CD14-positive monocyte (primary cell): ENCODE results near the gene FAM221B. TPM values are rescaled to one million over a fixed set of nuclear protein-coding genes. Genes with fewer than 3 reads are reported as not detected.

Experiments used
- DNase-seq, 3 donors: peaks; one replicate each; pipeline ENCODE4 v3.0.0-alpha.2; 2011 to 2022
- H2AFZ ChIP-seq: 2 replicates; pipeline ENCODE4 v1.6.0; 2012; ENCODE audit warnings: mild to moderate bottlenecking, low read depth, low read length, inconsistent platforms; ENCODE audit not compliant: insufficient read depth, poor library complexity, severe bottlenecking
- H3K27ac ChIP-seq, 2 donors: 1 replicate in 1 of 2; 2 replicates in 1 of 2; pipeline ENCODE4 v1.5.1; 2012 to 2013; ENCODE audit warnings: low read length in 2 of 2, control low read depth in 1 of 2, inconsistent platforms in 1 of 2, low read depth in 1 of 2, mild to moderate bottlenecking in 1 of 2
- H3K27me3 ChIP-seq, 2 donors: one replicate each; pipeline versions ENCODE4 v1.6.0 to v1.6.1; 2011 to 2013; ENCODE audit warnings: low read length in 2 of 2; ENCODE audit not compliant: control insufficient read depth in 2 of 2, insufficient read depth in 2 of 2
- H3K36me3 ChIP-seq, 2 donors: replicated peaks in 1 of 2; 1 replicate in 1 of 2; 2 replicates in 1 of 2; pipeline versions ENCODE4 v1.5.1 to v1.6.1; 2012 to 2013; ENCODE audit warnings: low read length in 2 of 2, control low read depth in 1 of 2, inconsistent platforms in 1 of 2, mild to moderate bottlenecking in 1 of 2; ENCODE audit not compliant: insufficient read depth in 2 of 2, control insufficient read depth in 1 of 2
- H3K4me1 ChIP-seq, 2 donors: 1 replicate in 1 of 2; 2 replicates in 1 of 2; pipeline versions ENCODE4 v1.5.1 to v1.6.1; 2012 to 2013; ENCODE audit warnings: low read length in 2 of 2, control low read depth in 1 of 2, inconsistent platforms in 1 of 2, mild to moderate bottlenecking in 1 of 2, moderate library complexity in 1 of 2; ENCODE audit not compliant: insufficient read depth in 2 of 2, control insufficient read depth in 1 of 2
- H3K4me2 ChIP-seq: replicated peaks from 2 replicates; pipeline ENCODE3; 2012; ENCODE audit warnings: low read length, moderate library complexity, mild to moderate bottlenecking; ENCODE audit not compliant: poor library complexity, severe bottlenecking; ENCODE audit errors: extremely low read depth
- H3K4me3 ChIP-seq, 3 experiments: fragments of 200-600 bp in 1 of 3; sonication (generic) in 1 of 3; replicated peaks in 1 of 3; 1 replicate in 2 of 3; 2 replicates in 1 of 3; pipeline ENCODE4 v1.5.1; 2011 to 2013; ENCODE audit warnings: low read length in 3 of 3, mild to moderate bottlenecking in 3 of 3, control low read depth in 2 of 3, low read depth in 2 of 3, inconsistent platforms in 1 of 3, moderate library complexity in 1 of 3
- H3K79me2 ChIP-seq: 2 replicates; pipeline ENCODE4 v1.6.0; 2012; ENCODE audit warnings: mild to moderate bottlenecking, control low read depth, inconsistent platforms, low read length, moderate library complexity; ENCODE audit not compliant: insufficient read depth
- H3K9ac ChIP-seq: 2 replicates; pipeline ENCODE4 v1.6.0; 2017; ENCODE audit warnings: low read length, mild to moderate bottlenecking; ENCODE audit not compliant: insufficient read depth, poor library complexity, severe bottlenecking
- H3K9me3 ChIP-seq, 2 donors: replicated peaks in 1 of 2; 1 replicate in 1 of 2; 2 replicates in 1 of 2; pipeline versions ENCODE4 v1.5.1 to v1.6.1; 2012 to 2013; ENCODE audit warnings: low read length in 2 of 2, control low read depth in 1 of 2; ENCODE audit not compliant: control insufficient read depth in 1 of 2, insufficient read depth in 1 of 2
- H4K20me1 ChIP-seq: 2 replicates; pipeline ENCODE4 v1.6.0; 2012; ENCODE audit warnings: mild to moderate bottlenecking, low read length, control low read depth, moderate library complexity; ENCODE audit not compliant: insufficient read depth
- H3K27ac Mint-ChIP-seq, 7 donors: one replicate each; pipeline ENCODE4 v1.8.0; 2020; ENCODE audit warnings: mild to moderate bottlenecking in 7 of 7, mixed read lengths in 7 of 7, moderate library complexity in 6 of 7, inconsistent platforms in 2 of 7
- H3K27me3 Mint-ChIP-seq, 3 donors: one replicate each; pipeline ENCODE4 v1.8.0; 2021 to 2022; ENCODE audit warnings: low read depth in 3 of 3, mild to moderate bottlenecking in 3 of 3, mixed read lengths in 3 of 3, moderate library complexity in 3 of 3, inconsistent platforms in 1 of 3
- H3K36me3 Mint-ChIP-seq, 2 donors: one replicate each; pipeline ENCODE4 v1.8.0; 2020; ENCODE audit warnings: mixed read lengths in 2 of 2, inconsistent platforms in 1 of 2, mild to moderate bottlenecking in 1 of 2
- H3K4me1 Mint-ChIP-seq: one replicate; pipeline ENCODE4 v1.8.0; 2020; ENCODE audit warnings: mild to moderate bottlenecking, mixed read lengths
- H3K4me3 Mint-ChIP-seq, 2 donors: one replicate each; pipeline ENCODE4 v1.8.0; 2020; ENCODE audit warnings: mild to moderate bottlenecking in 2 of 2, mixed read lengths in 2 of 2, moderate library complexity in 1 of 2
- H3K9me3 Mint-ChIP-seq, 7 donors: one replicate each; pipeline ENCODE4 v1.8.0; 2020 to 2022; ENCODE audit warnings: mixed read lengths in 7 of 7, mild to moderate bottlenecking in 6 of 7, moderate library complexity in 6 of 7, inconsistent platforms in 2 of 7
- WGBS: methylation state at CpG from one replicate; pipeline ENCODE4 v1.1.5; 2013; ENCODE audit warnings: missing lambda C conversion rate; ENCODE audit not compliant: insufficient coverage; 5-methylcytosine and 5-hydroxymethylcytosine counted together
- intact Hi-C, 2 donors: fragments of 100-400 bp; cut with micrococcal nuclease; formaldehyde crosslinking; loops; one replicate each; pipeline versions ENCODE4 v1.15.0 to v1.15.1; 2023
- polyA plus RNA-seq, 3 donors: library from polyadenylated mRNA; depleted of rRNA in 1 of 3; unstranded in 2 of 3; stranded (reverse) in 1 of 3; fragments of 300-500 nt in 2 of 3; fragments of >200 nt in 1 of 3; fragmentation: Illumina TruSeq in 2 of 3; gene quantifications; 1 replicate in 2 of 3; 2 replicates in 1 of 3; pipeline ENCODE4 v1.2.3, GENCODE V29; 2012 to 2021
- TF ChIP-seq, protein P1 (sequence below): fragments of 200-600 bp; IDR thresholded peaks from one replicate; pipeline ENCODE4 v1.8.0; 2022; ENCODE audit warnings: antibody characterized with exemption, mild to moderate bottlenecking

Gene FAM221B
- polyA plus RNA-seq, 3 donors, result 0.05 to 0.63 TPM; not detected in 1

DNA sequence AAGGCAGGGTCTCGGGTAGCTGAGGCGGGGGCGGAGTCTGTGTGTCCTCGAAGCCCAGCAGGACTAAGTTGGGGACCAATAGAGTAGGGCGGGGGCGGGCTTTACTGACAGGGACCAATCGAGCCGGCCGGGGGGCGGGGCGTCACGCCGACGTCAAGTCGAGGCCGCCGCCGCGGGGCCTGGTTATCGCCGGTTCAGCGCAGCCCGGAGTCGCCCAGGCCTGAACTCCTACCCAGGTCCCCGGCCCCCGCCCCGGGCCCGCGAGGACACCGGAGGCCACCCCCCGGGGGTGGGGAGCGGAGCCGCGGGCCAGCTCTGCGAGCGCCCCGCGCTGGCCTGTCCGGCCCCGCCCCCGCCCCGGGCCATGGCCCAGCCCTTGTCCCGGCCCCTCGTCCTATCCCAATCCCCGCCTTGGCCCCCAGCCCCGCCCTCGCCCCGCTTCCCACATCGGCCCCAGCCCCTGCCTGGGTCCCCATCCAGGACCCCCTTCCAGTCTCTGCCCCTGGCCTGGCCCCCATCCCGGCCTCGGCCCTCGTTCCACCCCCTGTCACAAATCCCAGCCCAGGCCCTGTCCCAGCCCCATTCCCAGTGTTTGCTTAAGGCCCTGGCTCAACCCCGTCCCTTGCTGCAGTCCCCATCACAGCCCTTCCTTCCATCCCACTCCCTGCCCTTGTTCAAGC, 692 bp upstream of the FAM221B start, which contains the start of gene TMEM8B:
TSS of gene TMEM8B (plus strand) at position 145 of the 680 bp plus-strand sequence. CDS start at position 365, 220 bp downstream.
- peak; percentile 80 to 92 (median 85) for DNase-seq
- Histone ChIP-seq H3K9ac (peak within 1 kb of the TSS; percentile 75), H3K79me2 (peaks cover 4% of the 10 kb centered on the region), H3K4me1 (peaks cover 53 to 64% of the 10 kb centered on the region in 2 donors), H3K27me3 (no peaks in the 10 kb centered on the region), H3K4me2 (peak within 1 kb of the TSS; percentile 99), H3K4me3 (peak within 1 kb of the TSS; percentile 67 to 94 (median 78)), H3K27ac (peak within 1 kb of the TSS; percentile 10 to 73), H4K20me1 (no peaks in the 10 kb centered on the region), H2AFZ (peak within 1 kb of the TSS; percentile 98), H3K9me3 (no peaks in the 10 kb centered on the region), H3K36me3 (no peaks in the 10 kb centered on the region)
- Mint-ChIP-seq H3K36me3 (no peaks in the 10 kb centered on the region), H3K4me3 (peak within 1 kb of the TSS; percentile 94 to 99), H3K27ac (peak within 1 kb of the TSS; percentile 81 to 99 (median 92)), H3K27me3 (peaks cover 14 to 18% (median 17%) of the 10 kb centered on the region in 3 donors), H3K9me3 (no peaks in the 10 kb centered on the region), H3K4me1 (peaks cover 65% of the 10 kb centered on the region)
- under 1% methylated on average over 51 of the region's 53 CpGs for WGBS
- intact Hi-C loops, result loop anchor here (2.0 to 5.0 kb wide), 4 partner anchors 16 to 97 kb away; partner anchors contain the start of genes CREB3 (in 1 of the 2), OR13J1 (in 1 of the 2) and TLN1 (in 1 of the 2)
- TF ChIP-seq, protein P1, sequence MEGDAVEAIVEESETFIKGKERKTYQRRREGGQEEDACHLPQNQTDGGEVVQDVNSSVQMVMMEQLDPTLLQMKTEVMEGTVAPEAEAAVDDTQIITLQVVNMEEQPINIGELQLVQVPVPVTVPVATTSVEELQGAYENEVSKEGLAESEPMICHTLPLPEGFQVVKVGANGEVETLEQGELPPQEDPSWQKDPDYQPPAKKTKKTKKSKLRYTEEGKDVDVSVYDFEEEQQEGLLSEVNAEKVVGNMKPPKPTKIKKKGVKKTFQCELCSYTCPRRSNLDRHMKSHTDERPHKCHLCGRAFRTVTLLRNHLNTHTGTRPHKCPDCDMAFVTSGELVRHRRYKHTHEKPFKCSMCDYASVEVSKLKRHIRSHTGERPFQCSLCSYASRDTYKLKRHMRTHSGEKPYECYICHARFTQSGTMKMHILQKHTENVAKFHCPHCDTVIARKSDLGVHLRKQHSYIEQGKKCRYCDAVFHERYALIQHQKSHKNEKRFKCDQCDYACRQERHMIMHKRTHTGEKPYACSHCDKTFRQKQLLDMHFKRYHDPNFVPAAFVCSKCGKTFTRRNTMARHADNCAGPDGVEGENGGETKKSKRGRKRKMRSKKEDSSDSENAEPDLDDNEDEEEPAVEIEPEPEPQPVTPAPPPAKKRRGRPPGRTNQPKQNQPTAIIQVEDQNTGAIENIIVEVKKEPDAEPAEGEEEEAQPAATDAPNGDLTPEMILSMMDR, result no peak

DNA sequence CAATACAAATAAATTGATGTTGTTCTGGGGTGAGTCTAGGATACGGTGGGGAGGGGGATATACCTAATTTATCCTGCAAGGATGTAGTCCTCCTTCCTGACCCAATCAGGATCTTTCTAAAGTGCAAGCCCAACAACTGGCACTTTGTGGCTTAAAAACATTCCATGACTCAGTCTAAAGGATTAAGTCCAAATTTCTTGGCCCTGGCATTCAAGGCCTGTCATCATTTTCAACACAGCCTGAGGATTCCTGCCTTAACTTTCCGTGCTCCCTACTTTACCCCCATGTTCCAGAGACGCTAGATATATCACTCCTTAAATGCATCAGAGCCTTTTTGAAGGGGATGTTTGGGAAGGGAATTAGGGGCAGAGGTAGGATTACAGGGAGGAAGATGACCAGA, 1.0 kb downstream of the FAM221B start:
- H3K4me3 Mint-ChIP-seq, result peak overlapping the region in 1 of 2 donors; percentile 57
- H3K27me3 Mint-ChIP-seq, result peaks cover 14 to 18% (median 16%) of the 10 kb centered on the region in 3 donors
- no peak for DNase-seq

More for the DNA sequence above, 1.0 kb downstream of the FAM221B start:
- Histone ChIP-seq H3K4me2 (no peak overlapping the region), H3K4me3 (no peak overlapping the region), H3K9ac (no peak overlapping the region), H3K36me3 (no peaks in the 10 kb centered on the region), H3K9me3 (no peaks in the 10 kb centered on the region), H3K27ac (no peak overlapping the region), H3K4me1 (peaks cover 35 to 46% of the 10 kb centered on the region in 2 donors), H3K79me2 (peaks cover 4% of the 10 kb centered on the region), H2AFZ (no peak overlapping the region), H3K27me3 (no peaks in the 10 kb centered on the region), H4K20me1 (no peaks in the 10 kb centered on the region)
- Mint-ChIP-seq H3K9me3 (no peaks in the 10 kb centered on the region), H3K27ac (peak overlapping the region in 1 of 7 donors; percentile 17), H3K4me1 (peaks cover 47% of the 10 kb centered on the region), H3K36me3 (no peaks in the 10 kb centered on the region)
- intact Hi-C loops, result loop anchor here (5.0 kb wide), 3 partner anchors 45 to 95 kb away; partner anchors contain the start of genes CREB3 (in 1 of the 2), OR13J1 (in 1 of the 2) and TLN1 (in 1 of the 2)
- TF ChIP-seq, protein P1, result no peak
- WGBS, result no CpG with 5 or more reads among the region's 3 CpGs
